ENCODE measurements around the gene TAF11.

TAF11 gene

GRCh38 chr6:34832942-34833341, 54.9 kb downstream of the TAF11 start:
- no peak for TF ChIP-seq POLR2A (IDR thresholded peaks at IDR 0.05; ENCODE audit: low read depth, low read length)
- FAIRE-seq (no peak), DNase-seq (ENCODE audit: insufficient read length, low spot score) (no peak)

- DNase-seq (ENCODE audit: insufficient read length, low spot score) = no peak
- TF ChIP-seq POLR2A (IDR thresholded peaks at IDR 0.05; ENCODE audit: low read depth, low read length) = no peak
- no peak for FAIRE-seq
Measured at GRCh38 chr6:34829137-34829536, 58.7 kb downstream of the TAF11 start.
